Natural killer cell (primary cell): ENCODE measurements around the gene SH3BP4. TPM values are rescaled to one million over a fixed set of nuclear protein-coding genes. Genes with fewer than 3 reads are reported as not detected.

Experiments
- ATAC-seq, 3 donors: fragments of 150-1000 bp in 2 of 3; fragments of 200-7000 bp in 1 of 3; cut with Tn5 transposase; 1 replicate in 1 of 3; 2 replicates in 2 of 3; pipeline ENCODE4 v1.10.0; 2021; ENCODE audit warnings: mild to moderate bottlenecking in 2 of 3, moderate library complexity in 2 of 3
- DNase-seq, 2 donors: peaks; one replicate each; pipeline versions ENCODE4 v3.0.0 to v3.0.0-alpha.2; 2013 to 2021; ENCODE audit warnings: mixed read lengths in 1 of 2
- H3K27ac ChIP-seq: one replicate; pipeline ENCODE4 v1.5.1; 2013; ENCODE audit warnings: mild to moderate bottlenecking, low read length
- H3K27me3 ChIP-seq: one replicate; pipeline ENCODE4 v1.6.1; 2013; ENCODE audit warnings: low read length; ENCODE audit not compliant: control insufficient read depth, insufficient read depth
- H3K36me3 ChIP-seq: one replicate; pipeline ENCODE4 v1.6.1; 2013; ENCODE audit warnings: low read length; ENCODE audit not compliant: control insufficient read depth, insufficient read depth
- H3K4me1 ChIP-seq: one replicate; pipeline ENCODE4 v1.6.1; 2013; ENCODE audit warnings: low read length; ENCODE audit not compliant: control insufficient read depth, insufficient read depth
- H3K4me3 ChIP-seq: one replicate; pipeline ENCODE4 v1.5.1; 2013; ENCODE audit warnings: low read length
- H3K9me3 ChIP-seq: one replicate; pipeline ENCODE4 v1.6.1; 2013; ENCODE audit warnings: low read length; ENCODE audit not compliant: control insufficient read depth, insufficient read depth
- H3K27ac Mint-ChIP-seq, 2 donors: one replicate each; pipeline ENCODE4 v1.8.0; 2022; ENCODE audit warnings: mild to moderate bottlenecking in 2 of 2, mixed read lengths in 2 of 2, moderate library complexity in 1 of 2
- H3K27me3 Mint-ChIP-seq, 2 donors: one replicate each; pipeline ENCODE4 v1.8.0; 2022; ENCODE audit warnings: low read depth in 2 of 2, mixed read lengths in 2 of 2
- H3K36me3 Mint-ChIP-seq: one replicate; pipeline ENCODE4 v1.8.0; 2022; ENCODE audit warnings: mixed read lengths
- H3K4me1 Mint-ChIP-seq, 2 donors: one replicate each; pipeline ENCODE4 v1.8.0; 2022; ENCODE audit warnings: mixed read lengths in 2 of 2
- H3K4me3 Mint-ChIP-seq: one replicate; pipeline ENCODE4 v1.8.0; 2022; ENCODE audit warnings: mild to moderate bottlenecking, moderate library complexity, mixed read lengths
- H3K9me3 Mint-ChIP-seq, 2 donors: one replicate each; pipeline ENCODE4 v1.8.0; 2022; ENCODE audit warnings: mixed read lengths in 2 of 2
- CTCF ChIP-seq: fragments of 200-600 bp; IDR thresholded peaks from one replicate; pipeline ENCODE4 v1.8.0; 2022; ENCODE audit warnings: antibody characterized with exemption
- WGBS: methylation state at CpG from one replicate; pipeline ENCODE4 v1.1.7; 2013; ENCODE audit warnings: missing lambda C conversion rate; ENCODE audit not compliant: insufficient coverage; 5-methylcytosine and 5-hydroxymethylcytosine counted together
- intact Hi-C: fragments of 100-400 bp; cut with micrococcal nuclease; formaldehyde crosslinking; loops from one replicate; pipeline ENCODE4 v1.14.2; 2022
- total RNA-seq, 4 donors: library from RNA; stranded (reverse); fragments of 120-200 nt in 1 of 4; gene quantifications; one replicate each; pipeline versions ENCODE4 v1.2.3 to v1.2.4, GENCODE V29; 2013 to 2022

SH3BP4 gene
- total RNA-seq, 3 donors from 2014 or later (not counting 1 experiment from before 2014, with no cell fraction given) = 0.39 to 2.6 (median 1.0) TPM

DNA sequence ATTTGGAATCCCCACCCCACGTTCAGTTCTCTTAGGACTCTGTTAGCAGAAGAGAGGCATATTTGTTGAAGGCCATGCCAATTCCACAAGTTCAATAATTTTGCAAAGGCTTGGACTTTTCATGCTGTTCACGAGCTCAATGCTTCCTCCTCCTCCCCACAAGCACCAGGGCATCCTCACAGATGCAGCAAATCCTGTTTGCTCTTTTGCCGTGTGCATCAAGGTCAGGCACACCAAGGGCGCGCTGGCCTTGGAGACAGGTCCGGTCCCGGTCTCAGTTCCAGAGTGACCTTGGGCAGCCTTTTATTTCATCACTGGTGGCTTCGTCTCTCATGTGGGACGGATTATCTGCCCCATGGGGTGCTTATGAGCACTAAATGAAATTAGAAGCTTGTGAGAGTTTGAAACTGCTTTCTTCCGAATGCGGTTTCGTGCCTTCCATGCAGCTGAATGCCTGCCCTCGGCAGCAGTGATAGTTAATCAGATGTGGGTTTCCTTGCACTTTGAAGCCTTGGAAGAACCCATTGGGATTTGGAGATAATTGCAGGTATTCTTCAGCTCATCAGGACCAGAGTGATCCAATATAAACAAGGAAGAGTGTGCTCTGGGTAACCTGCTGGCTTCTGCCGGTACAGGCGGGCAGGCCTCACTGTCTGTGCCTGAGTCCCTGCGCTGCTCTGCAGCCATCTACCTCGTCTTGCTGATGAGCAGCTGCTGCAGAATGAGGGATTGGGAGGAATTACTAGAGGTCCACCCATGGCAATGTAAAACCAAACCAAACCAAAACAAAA is 140.8 kb downstream of the SH3BP4 start:
- no peaks in the 10 kb centered on the region for H3K36me3 Mint-ChIP-seq
- no peaks in the 10 kb centered on the region for H3K9me3 ChIP-seq
- DNase-seq (no peak), ATAC-seq (no peak)
- intact Hi-C loops = no loop called here
- no peak overlapping the region for H3K27ac ChIP-seq
- no peaks in the 10 kb centered on the region for H3K27me3 ChIP-seq
- no peaks in the 10 kb centered on the region for H3K4me1 ChIP-seq
- TF ChIP-seq CTCF = no peak
- 88% methylated on average over 17 of the region's 17 CpGs for WGBS
- peaks cover 12 to 54% of the 10 kb centered on the region in 2 donors for H3K27me3 Mint-ChIP-seq
- H3K4me1 Mint-ChIP-seq = no peaks in the 10 kb centered on the region
- no peak overlapping the region for H3K27ac Mint-ChIP-seq
- H3K4me3 Mint-ChIP-seq = no peak overlapping the region
- H3K4me3 ChIP-seq = no peak overlapping the region
- no peaks in the 10 kb centered on the region for H3K36me3 ChIP-seq
- no peaks in the 10 kb centered on the region for H3K9me3 Mint-ChIP-seq

DNA sequence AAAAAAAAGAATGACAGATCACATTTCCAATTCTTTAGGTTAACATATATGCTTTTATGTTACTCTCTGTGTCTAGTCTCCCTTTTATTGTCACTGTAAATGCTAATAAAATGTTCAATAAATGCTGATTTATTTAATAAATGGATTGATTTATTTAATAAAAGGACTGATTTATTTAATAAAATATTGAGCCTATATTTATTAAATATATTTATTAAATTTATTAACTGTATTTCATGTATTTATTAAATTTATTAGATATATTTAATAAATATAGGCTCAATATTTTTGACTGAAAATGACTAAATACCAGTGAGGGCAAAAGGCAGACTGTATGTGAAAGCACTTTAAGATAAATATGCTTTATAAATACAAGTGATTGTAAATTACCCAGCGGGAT is 142.6 kb downstream of the SH3BP4 start:
- no peak overlapping the region for H3K27ac Mint-ChIP-seq
- no peaks in the 10 kb centered on the region for H3K9me3 ChIP-seq
- H3K27me3 ChIP-seq = no peaks in the 10 kb centered on the region
- 80% methylated on average over 1 of the region's 1 CpG for WGBS
- no peak overlapping the region for H3K4me3 ChIP-seq
- no peaks in the 10 kb centered on the region for H3K36me3 ChIP-seq
- H3K4me3 Mint-ChIP-seq = no peak overlapping the region
- ATAC-seq (no peak), DNase-seq (no peak)
- no peaks in the 10 kb centered on the region for H3K4me1 ChIP-seq
- peaks cover 12 to 51% of the 10 kb centered on the region in 2 donors for H3K27me3 Mint-ChIP-seq
- intact Hi-C loops = loop anchor here (2.0 kb wide), 1 partner anchor 34 kb away; no protein-coding TSS in a partner anchor
- no peaks in the 10 kb centered on the region for H3K4me1 Mint-ChIP-seq
- no peaks in the 10 kb centered on the region for H3K9me3 Mint-ChIP-seq
- H3K36me3 Mint-ChIP-seq = no peaks in the 10 kb centered on the region
- TF ChIP-seq CTCF = no peak
- H3K27ac ChIP-seq = no peak overlapping the region

DNA sequence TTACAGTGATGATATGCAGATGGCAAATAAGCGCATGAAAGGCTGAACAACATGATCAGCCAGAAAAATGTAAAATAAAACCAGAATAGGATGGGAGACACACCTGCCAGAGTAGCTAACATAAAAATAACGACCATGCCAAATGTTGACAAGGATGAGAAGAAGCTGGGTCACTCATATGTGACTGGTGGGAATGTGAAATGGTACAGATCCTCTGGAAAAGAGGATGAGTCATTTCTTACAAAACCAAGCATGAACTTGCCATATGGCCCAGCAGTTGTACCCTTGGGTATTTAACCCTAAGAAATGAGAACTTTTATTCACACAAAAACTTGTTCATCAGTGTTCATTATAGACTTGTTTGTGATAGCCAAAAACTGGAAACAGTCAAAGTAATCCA is 143.8 kb downstream of the SH3BP4 start:
- Histone ChIP-seq H3K9me3 (no peaks in the 10 kb centered on the region), H3K4me3 (no peak overlapping the region), H3K36me3 (no peaks in the 10 kb centered on the region), H3K27ac (no peak overlapping the region), H3K4me1 (no peaks in the 10 kb centered on the region), H3K27me3 (no peaks in the 10 kb centered on the region)
- no peak overlapping the region for H3K4me3 Mint-ChIP-seq
- no peaks in the 10 kb centered on the region for H3K9me3 Mint-ChIP-seq
- intact Hi-C loops = loop anchor here (2.0 kb wide), 1 partner anchor 35 kb away; no protein-coding TSS in a partner anchor
- DNase-seq = no peak
- H3K27ac Mint-ChIP-seq = no peak overlapping the region
- H3K4me1 Mint-ChIP-seq = no peaks in the 10 kb centered on the region
- TF ChIP-seq CTCF = no peak
- WGBS = 84% methylated on average over 2 of the region's 2 CpGs
- no peaks in the 10 kb centered on the region for H3K36me3 Mint-ChIP-seq
- H3K27me3 Mint-ChIP-seq = peaks cover 13 to 51% of the 10 kb centered on the region in 2 donors
- ATAC-seq = no peak
